Measurements from ENCODE around the gene UBAP2L.

Gene UBAP2L

GRCh38 chr1:154176337-154176736 lies 44.4 kb upstream of the UBAP2L start:
- Histone ChIP-seq H3K4me1 (ENCODE audit: insufficient read depth, poor library complexity, severe bottlenecking) (peaks cover 29% of the 10 kb centered on the region), H3K4me3 (ENCODE audit: severe bottlenecking) (no peak overlapping the region), H3K36me3 (ENCODE audit: low read depth) (peaks cover 92% of the 10 kb centered on the region), H3K27me3 (ENCODE audit: insufficient read depth, poor library complexity, severe bottlenecking) (no peaks in the 10 kb centered on the region), H3K9me3 (ENCODE audit: severe bottlenecking) (no peaks in the 10 kb centered on the region), H3K27ac (ENCODE audit: poor library complexity, severe bottlenecking) (peak overlapping the region; percentile 27)
- peak; percentile 76 for ATAC-seq (ENCODE audit: low read depth)
- TF ChIP-seq CTCF (IDR thresholded peaks at IDR 0.05; ENCODE audit: poor library complexity, severe bottlenecking), result no peak
- no peak for DNase-seq (ENCODE audit: low spot score)

GRCh38 chr1:154178013-154178412 lies 42.7 kb upstream of the UBAP2L start:
- ATAC-seq (ENCODE audit: low read depth) (no peak), DNase-seq (ENCODE audit: low spot score) (no peak)
- Histone ChIP-seq H3K9me3 (ENCODE audit: severe bottlenecking) (no peaks in the 10 kb centered on the region), H3K4me3 (ENCODE audit: severe bottlenecking) (no peak overlapping the region), H3K4me1 (ENCODE audit: insufficient read depth, poor library complexity, severe bottlenecking) (peaks cover 32% of the 10 kb centered on the region), H3K27ac (ENCODE audit: poor library complexity, severe bottlenecking) (no peak overlapping the region), H3K36me3 (ENCODE audit: low read depth) (peaks cover 83% of the 10 kb centered on the region), H3K27me3 (ENCODE audit: insufficient read depth, poor library complexity, severe bottlenecking) (no peaks in the 10 kb centered on the region)
- TF ChIP-seq CTCF (IDR thresholded peaks at IDR 0.05; ENCODE audit: poor library complexity, severe bottlenecking), result no peak

GRCh38 chr1:154178911-154179811 lies 41.6 kb upstream of the UBAP2L start:
- H3K27ac ChIP-seq (ENCODE audit: poor library complexity, severe bottlenecking), result no peak overlapping the region
- TF ChIP-seq CTCF (IDR thresholded peaks at IDR 0.05; ENCODE audit: poor library complexity, severe bottlenecking), result no peak
- H3K36me3 ChIP-seq (ENCODE audit: low read depth), result peaks cover 72% of the 10 kb centered on the region
- ATAC-seq (ENCODE audit: low read depth), result no peak
- no peaks in the 10 kb centered on the region for H3K9me3 ChIP-seq (ENCODE audit: severe bottlenecking)
- H3K4me3 ChIP-seq (ENCODE audit: severe bottlenecking), result no peak overlapping the region
- peaks cover 32% of the 10 kb centered on the region for H3K4me1 ChIP-seq (ENCODE audit: insufficient read depth, poor library complexity, severe bottlenecking)
- no peaks in the 10 kb centered on the region for H3K27me3 ChIP-seq (ENCODE audit: insufficient read depth, poor library complexity, severe bottlenecking)
- no peak for DNase-seq (ENCODE audit: low spot score)

- Histone ChIP-seq H3K4me1 (ENCODE audit: insufficient read depth, poor library complexity, severe bottlenecking) (peaks cover 32% of the 10 kb centered on the region), H3K9me3 (ENCODE audit: severe bottlenecking) (no peaks in the 10 kb centered on the region), H3K27ac (ENCODE audit: poor library complexity, severe bottlenecking) (no peak overlapping the region), H3K27me3 (ENCODE audit: insufficient read depth, poor library complexity, severe bottlenecking) (no peaks in the 10 kb centered on the region), H3K4me3 (ENCODE audit: severe bottlenecking) (no peak overlapping the region), H3K36me3 (ENCODE audit: low read depth) (peaks cover 65% of the 10 kb centered on the region)
- DNase-seq (ENCODE audit: low spot score) (no peak), ATAC-seq (ENCODE audit: low read depth) (no peak)
- TF ChIP-seq CTCF (IDR thresholded peaks at IDR 0.05; ENCODE audit: poor library complexity, severe bottlenecking), result no peak
These were observed 40.6 kb upstream of the UBAP2L start for GRCh38 chr1:154179946-154180687.
